C4-2B (cell line): Measurements from ENCODE around the gene GSS.

Source experiments
- CTCF ChIP-seq: fragments of 450-650 bp; conservative IDR thresholded peaks from 2 replicates; pipeline ENCODE4 v1.5.1; 2017; ENCODE audit warnings: mild to moderate bottlenecking
- ZFX ChIP-seq: fragments of 450-650 bp; IDR thresholded peaks from 2 replicates; pipeline ENCODE4 v1.6.1; 2017

DNA sequence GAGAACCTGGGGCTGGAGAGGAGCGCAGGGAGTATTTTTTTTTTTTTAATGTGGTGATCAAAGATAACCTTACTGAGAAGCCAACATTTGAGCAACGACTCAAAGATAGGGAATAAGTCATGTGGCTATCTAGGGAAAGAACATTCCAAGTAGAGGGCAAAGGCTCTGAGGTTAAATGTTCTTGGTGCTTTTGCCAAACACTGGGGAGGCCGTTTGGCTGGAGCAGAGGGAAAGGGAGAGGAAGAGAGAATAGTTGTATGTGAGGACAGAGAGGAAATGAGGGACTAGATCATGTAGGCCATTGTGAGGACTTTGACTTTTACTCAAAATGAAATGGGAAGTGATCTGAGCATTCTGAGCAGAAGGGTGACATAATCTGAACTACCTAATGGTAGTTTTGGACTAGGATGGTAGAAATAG is 51.4 kb downstream of the GSS start:
- no peak for TF ChIP-seq ZFX
- no peak for TF ChIP-seq CTCF
